Keratinocyte (primary cell): ENCODE measurements around the gene CRTC2. TPM values are rescaled to one million over a fixed set of nuclear protein-coding genes. Genes with fewer than 3 reads are reported as not detected.

Experiments used
- DNase-seq: peaks from one replicate; pipeline ENCODE4 v3.0.0-alpha.2; 2011; ENCODE audit warnings: low read depth, missing footprints, low spot score
- FAIRE-seq: peaks from 2 replicates; lab custom pipeline; 2011; peaks lifted over from hg19 to GRCh38; lab: Jason Lieb, UNC
- H2AFZ ChIP-seq: 2 replicates; pipeline ENCODE4 v1.6.0; 2012; ENCODE audit warnings: low read length, control low read depth, inconsistent platforms; ENCODE audit not compliant: control insufficient read depth
- H3K27ac ChIP-seq: 2 replicates; pipeline ENCODE4 v1.5.1; 2011; ENCODE audit warnings: low read length; ENCODE audit not compliant: control insufficient read depth, insufficient read depth
- H3K27me3 ChIP-seq: 3 replicates; pipeline ENCODE4 v1.6.0; 2011; ENCODE audit warnings: low read length; ENCODE audit not compliant: control insufficient read depth, insufficient read depth; ENCODE audit errors: extremely low read depth
- H3K36me3 ChIP-seq, 2 experiments: 2 replicates in 1 of 2; 3 replicates in 1 of 2; pipeline ENCODE4 v1.5.1; 2011; ENCODE audit warnings: low read length in 2 of 2, mild to moderate bottlenecking in 1 of 2; ENCODE audit not compliant: control insufficient read depth in 2 of 2, insufficient read depth in 2 of 2; ENCODE audit errors: extremely low read depth in 1 of 2
- H3K4me1 ChIP-seq: 3 replicates; pipeline ENCODE4 v1.5.1; 2011; ENCODE audit warnings: low read length; ENCODE audit not compliant: control insufficient read depth, insufficient read depth; ENCODE audit errors: extremely low read depth
- H3K4me2 ChIP-seq: 3 replicates; pipeline ENCODE4 v1.6.0; 2011; ENCODE audit warnings: low read depth, low read length; ENCODE audit not compliant: control insufficient read depth, insufficient read depth; ENCODE audit errors: extremely low read depth
- H3K4me3 ChIP-seq, 3 experiments: fragments of 200-600 bp in 1 of 3; sonication (generic) in 1 of 3; 2 replicates in 2 of 3; 3 replicates in 1 of 3; pipeline ENCODE4 v1.5.1; 2011 to 2016; ENCODE audit warnings: low read length in 3 of 3, mild to moderate bottlenecking in 3 of 3, control low read depth in 2 of 3, inconsistent platforms in 1 of 3, low read depth in 1 of 3, mixed read lengths in 1 of 3, mixed run types in 1 of 3, moderate library complexity in 1 of 3; ENCODE audit not compliant: control insufficient read depth in 2 of 3, insufficient read depth in 2 of 3; ENCODE audit errors: extremely low read depth in 1 of 3
- H3K79me2 ChIP-seq: 2 replicates; pipeline ENCODE4 v1.6.0; 2012; ENCODE audit warnings: low read length; ENCODE audit not compliant: control insufficient read depth, insufficient read depth
- H3K9ac ChIP-seq: 3 replicates; pipeline ENCODE4 v1.6.0; 2011; ENCODE audit warnings: low read length; ENCODE audit not compliant: control insufficient read depth, insufficient read depth; ENCODE audit errors: extremely low read depth
- H3K9me1 ChIP-seq: 3 replicates; pipeline ENCODE4 v1.6.0; 2011; ENCODE audit warnings: low read length; ENCODE audit not compliant: control insufficient read depth, insufficient read depth; ENCODE audit errors: extremely low read depth
- H3K9me3 ChIP-seq: 2 replicates; pipeline ENCODE4 v1.5.1; 2012; ENCODE audit warnings: low read depth, low read length; ENCODE audit not compliant: control insufficient read depth
- H4K20me1 ChIP-seq: 3 replicates; pipeline ENCODE4 v1.6.0; 2011; ENCODE audit warnings: low read length; ENCODE audit not compliant: control insufficient read depth, insufficient read depth; ENCODE audit errors: extremely low read depth
- EZH2 ChIP-seq: IDR thresholded peaks from one replicate; pipeline ENCODE4 v1.6.1; 2012; ENCODE audit warnings: inconsistent platforms, mild to moderate bottlenecking, low read length, moderate library complexity
- dilution Hi-C: fragments of 300-500 bp; cut with MboI; formaldehyde crosslinking; loops from one replicate; pipeline ENCODE4 v1.7.0; 2020; ENCODE audit warnings: low sequenced_read_pairs; ENCODE audit not compliant: extremely low pct_ligation_motif_present
- polyA plus RNA-seq, 5 experiments: library from polyadenylated mRNA; depleted of rRNA in 3 of 5; stranded (reverse) in 3 of 5; stranded (forward) in 1 of 5; unstranded in 1 of 5; fragments of >200 nt; gene quantifications; 1 replicate in 1 of 5; 2 replicates in 3 of 5; 3 replicates in 1 of 5; pipeline versions ENCODE4 v1.2.1 to v1.2.3, GENCODE V29; 2011 to 2012; ENCODE audit warnings: missing spikeins in 2 of 5, low read depth in 1 of 5, low replicate concordance in 1 of 5
- TF ChIP-seq, protein P1 (sequence below), 3 experiments: IDR thresholded peaks in 1 of 3; conservative IDR thresholded peaks in 1 of 3; optimal IDR thresholded peaks in 1 of 3; 2 replicates in 2 of 3; 3 replicates in 1 of 3; pipeline versions ENCODE3 to v1.5.1; 2011; ENCODE audit warnings: low read length in 3 of 3, mild to moderate bottlenecking in 3 of 3, moderate library complexity in 2 of 3, control low read depth in 1 of 3, inconsistent platforms in 1 of 3; ENCODE audit not compliant: insufficient read depth in 2 of 3; ENCODE audit errors: extremely low read depth in 1 of 3

CRTC2 gene
- polyA plus RNA-seq, 1 donor (not counting 4 experiments of a cell fraction or from before 2014, with no cell fraction given) = 15.9 TPM

DNA sequence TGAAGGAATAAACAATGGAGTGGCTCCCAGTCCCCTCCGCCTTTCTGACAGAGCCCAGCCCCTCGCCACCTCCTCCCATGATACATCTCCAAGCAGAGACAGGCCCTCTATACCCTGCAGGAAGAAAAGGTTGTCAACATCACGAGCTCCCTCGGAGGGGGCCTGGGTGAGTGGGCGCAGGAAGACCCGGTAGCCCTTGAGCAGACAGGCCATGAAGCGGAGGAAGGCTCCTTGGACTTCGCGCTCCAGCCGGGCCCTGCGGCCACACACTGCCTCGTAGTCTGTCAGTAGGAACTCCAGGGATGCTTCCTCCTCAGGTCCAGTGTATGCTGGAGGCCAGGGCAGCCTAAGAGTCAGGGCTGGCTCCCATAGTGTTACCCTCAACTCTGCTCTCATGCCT, 18.9 kb downstream of the CRTC2 start:
- no peak for DNase-seq
- H3K27me3 ChIP-seq = no peaks in the 10 kb centered on the region
- no peak overlapping the region for H3K4me3 ChIP-seq
- no peak for FAIRE-seq
- no peaks in the 10 kb centered on the region for H3K9me3 ChIP-seq
- no peak overlapping the region for H3K4me2 ChIP-seq
- H3K79me2 ChIP-seq = peaks cover 8% of the 10 kb centered on the region
- no peak for TF ChIP-seq EZH2
- TF ChIP-seq, protein P1, sequence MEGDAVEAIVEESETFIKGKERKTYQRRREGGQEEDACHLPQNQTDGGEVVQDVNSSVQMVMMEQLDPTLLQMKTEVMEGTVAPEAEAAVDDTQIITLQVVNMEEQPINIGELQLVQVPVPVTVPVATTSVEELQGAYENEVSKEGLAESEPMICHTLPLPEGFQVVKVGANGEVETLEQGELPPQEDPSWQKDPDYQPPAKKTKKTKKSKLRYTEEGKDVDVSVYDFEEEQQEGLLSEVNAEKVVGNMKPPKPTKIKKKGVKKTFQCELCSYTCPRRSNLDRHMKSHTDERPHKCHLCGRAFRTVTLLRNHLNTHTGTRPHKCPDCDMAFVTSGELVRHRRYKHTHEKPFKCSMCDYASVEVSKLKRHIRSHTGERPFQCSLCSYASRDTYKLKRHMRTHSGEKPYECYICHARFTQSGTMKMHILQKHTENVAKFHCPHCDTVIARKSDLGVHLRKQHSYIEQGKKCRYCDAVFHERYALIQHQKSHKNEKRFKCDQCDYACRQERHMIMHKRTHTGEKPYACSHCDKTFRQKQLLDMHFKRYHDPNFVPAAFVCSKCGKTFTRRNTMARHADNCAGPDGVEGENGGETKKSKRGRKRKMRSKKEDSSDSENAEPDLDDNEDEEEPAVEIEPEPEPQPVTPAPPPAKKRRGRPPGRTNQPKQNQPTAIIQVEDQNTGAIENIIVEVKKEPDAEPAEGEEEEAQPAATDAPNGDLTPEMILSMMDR (optimal IDR thresholded peaks at IDR 0.05 in 1 of 3, IDR thresholded peaks at IDR 0.05 in 1 of 3, conservative IDR thresholded peaks at IDR 0.05 in 1 of 3; ENCODE audit: extremely low read depth in 1 of 3, insufficient read depth in 2 of 3, low read length in 3 of 3) = no peak
- H3K4me1 ChIP-seq = no peaks in the 10 kb centered on the region
- H3K27ac ChIP-seq = no peak overlapping the region
- dilution Hi-C loops = no loop called here
- H4K20me1 ChIP-seq = no peaks in the 10 kb centered on the region
- peaks cover 39 to 41% of the 10 kb centered on the region in 2 experiments for H3K36me3 ChIP-seq
- no peak overlapping the region for H2AFZ ChIP-seq
- H3K9me1 ChIP-seq = no peaks in the 10 kb centered on the region
- no peak overlapping the region for H3K9ac ChIP-seq

DNA sequence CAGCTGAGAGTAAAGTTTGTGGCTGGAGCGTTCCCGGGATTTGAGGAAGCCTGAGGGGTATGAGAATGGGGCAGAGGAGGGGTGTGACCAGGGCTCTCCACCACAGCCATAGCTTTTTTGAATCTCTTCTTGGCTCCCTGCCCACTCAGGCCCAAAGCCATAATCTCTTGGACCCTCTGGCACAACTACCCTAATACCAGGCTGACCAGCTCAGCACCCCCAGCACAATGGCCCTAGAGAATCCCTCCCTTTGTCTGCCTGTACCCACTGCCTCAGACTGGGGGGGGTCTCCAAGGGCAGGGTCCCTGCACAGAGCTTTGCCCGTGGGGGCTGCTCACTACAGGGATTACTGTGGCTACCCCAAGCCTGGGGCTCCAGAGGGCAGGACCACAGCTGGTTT, 19.4 kb downstream of the CRTC2 start:
- H4K20me1 ChIP-seq = no peaks in the 10 kb centered on the region
- H3K27ac ChIP-seq = no peak overlapping the region
- FAIRE-seq = no peak
- no peak overlapping the region for H3K9ac ChIP-seq
- TF ChIP-seq EZH2 = no peak
- TF ChIP-seq, protein P1 (optimal IDR thresholded peaks at IDR 0.05 in 1 of 3, IDR thresholded peaks at IDR 0.05 in 1 of 3, conservative IDR thresholded peaks at IDR 0.05 in 1 of 3; ENCODE audit: extremely low read depth in 1 of 3, insufficient read depth in 2 of 3, low read length in 3 of 3) = no peak
- no peaks in the 10 kb centered on the region for H3K9me1 ChIP-seq
- no peak overlapping the region for H3K4me2 ChIP-seq
- H3K79me2 ChIP-seq = peaks cover 3% of the 10 kb centered on the region
- H3K4me1 ChIP-seq = no peaks in the 10 kb centered on the region
- no peaks in the 10 kb centered on the region for H3K27me3 ChIP-seq
- no peaks in the 10 kb centered on the region for H3K9me3 ChIP-seq
- no peak overlapping the region for H3K4me3 ChIP-seq
- peaks cover 39 to 43% of the 10 kb centered on the region in 2 experiments for H3K36me3 ChIP-seq
- no peak for DNase-seq
- dilution Hi-C loops = no loop called here
- no peak overlapping the region for H2AFZ ChIP-seq
